ENCODE results near the gene SGCA. TPM values are rescaled to one million over a fixed set of nuclear protein-coding genes. Genes with fewer than 3 reads are reported as not detected.

SGCA gene
- total and polyA plus RNA-seq, 2 of the 13 experiments (the other 11 are each of a cell fraction or from before 2014, with no cell fraction given) = not detected

GRCh38 chr17:50148226-50149090 is 17.3 kb upstream of the SGCA start (continued):
- TF ChIP-seq NBN (conservative IDR thresholded peaks at IDR 0.05) (no peak), AHR (CRISPR knock-in tag; IDR thresholded peaks at IDR 0.05) (no peak), MYPOP (CRISPR knock-in tag; IDR thresholded peaks at IDR 0.05) (no peak), GABPA (IDR thresholded peaks at IDR 0.05; ENCODE audit: low read depth, low read length) (no peak), GABPA (CRISPR knock-in tag; IDR thresholded peaks at IDR 0.05; ENCODE audit: low read depth) (no peak), MTF1 (CRISPR knock-in tag; IDR thresholded peaks at IDR 0.05) (no peak), ZNF160 (CRISPR knock-in tag; IDR thresholded peaks at IDR 0.05) (no peak), ZBTB44 (CRISPR knock-in tag; IDR thresholded peaks at IDR 0.05) (no peak), ZNF687 (CRISPR knock-in tag; IDR thresholded peaks at IDR 0.05) (peak; percentile 54), ZNF281 (CRISPR knock-in tag; IDR thresholded peaks at IDR 0.05; ENCODE audit: borderline replicate concordance) (no peak; the same call in 1 of the 2 replicates), ZBTB1 (CRISPR knock-in tag; IDR thresholded peaks at IDR 0.05; ENCODE audit: borderline replicate concordance) (no peak), ZSCAN21 (CRISPR knock-in tag; IDR thresholded peaks at IDR 0.05; ENCODE audit: borderline replicate concordance) (no peak), DZIP1 (CRISPR knock-in tag; IDR thresholded peaks at IDR 0.05) (no peak), SMARCE1 (IDR thresholded peaks at IDR 0.05; ENCODE audit: borderline replicate concordance) (no peak), ERF (CRISPR knock-in tag; IDR thresholded peaks at IDR 0.05) (no peak), RBFOX2 (IDR thresholded peaks at IDR 0.05; ENCODE audit: low read depth, low read length) (no peak; the same call in 1 of the 2 replicates)
